Measurements from ENCODE around the gene NTSR1.

NTSR1 gene

DNA sequence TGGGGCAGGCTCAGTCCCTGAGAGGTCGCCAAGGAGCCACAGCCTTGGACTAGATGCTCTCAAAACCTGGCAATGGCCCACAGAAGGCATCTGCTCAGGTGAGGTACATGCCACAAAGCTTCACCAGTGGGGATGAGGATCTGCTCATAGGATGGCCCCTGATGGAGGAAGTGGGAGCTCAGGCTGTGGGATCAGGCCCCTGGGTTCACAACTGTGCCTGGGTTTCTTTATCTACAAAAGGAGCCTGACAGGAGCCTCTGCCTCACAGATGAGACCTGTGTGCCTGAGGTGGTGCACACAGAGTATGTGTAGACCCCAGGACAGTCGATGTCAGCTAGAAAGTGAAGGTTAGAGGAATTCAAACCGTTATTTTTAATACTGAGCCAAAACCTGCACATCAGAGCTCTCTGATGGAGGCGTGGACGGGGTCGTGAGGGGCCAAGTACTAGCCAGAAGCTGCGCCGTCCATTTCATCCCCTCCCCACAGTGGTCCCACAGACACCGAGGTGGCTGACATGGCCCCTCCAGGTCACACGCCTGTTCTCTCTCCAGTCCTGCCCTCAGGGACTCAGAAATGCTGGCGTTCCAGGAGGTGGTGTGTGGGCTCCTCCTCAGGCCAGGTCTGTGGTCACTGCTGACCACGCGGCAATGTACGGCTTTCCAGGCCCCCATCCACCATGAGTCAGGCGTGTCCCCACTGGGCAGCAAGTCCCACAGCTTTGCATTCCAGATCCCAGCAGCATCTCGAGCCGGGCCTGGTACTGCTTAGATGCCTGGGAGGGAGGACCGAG lies 33.3 kb downstream of the NTSR1 start:
- no peak for DNase-seq

DNA sequence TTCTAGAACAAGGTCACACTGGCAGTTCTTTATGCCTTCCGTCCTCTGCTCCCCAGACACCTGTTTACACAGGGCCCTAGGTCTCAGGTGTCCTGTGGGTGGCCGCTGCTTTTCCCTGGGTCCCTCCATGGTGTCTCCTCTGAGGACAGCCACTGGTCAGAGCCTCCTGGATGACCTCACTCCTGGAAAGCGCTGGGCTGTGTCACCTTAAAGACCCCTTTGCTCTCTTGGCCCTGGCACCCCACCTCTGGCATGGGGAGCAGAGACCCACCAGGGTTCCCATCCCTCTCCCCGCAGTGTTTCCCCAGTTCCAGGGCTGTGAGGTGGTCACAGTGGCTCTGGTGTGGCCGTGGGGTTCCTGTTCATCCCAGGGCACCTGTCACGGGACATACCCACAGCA lies 33.9 kb downstream of the NTSR1 start:
- no peak for DNase-seq

DNA sequence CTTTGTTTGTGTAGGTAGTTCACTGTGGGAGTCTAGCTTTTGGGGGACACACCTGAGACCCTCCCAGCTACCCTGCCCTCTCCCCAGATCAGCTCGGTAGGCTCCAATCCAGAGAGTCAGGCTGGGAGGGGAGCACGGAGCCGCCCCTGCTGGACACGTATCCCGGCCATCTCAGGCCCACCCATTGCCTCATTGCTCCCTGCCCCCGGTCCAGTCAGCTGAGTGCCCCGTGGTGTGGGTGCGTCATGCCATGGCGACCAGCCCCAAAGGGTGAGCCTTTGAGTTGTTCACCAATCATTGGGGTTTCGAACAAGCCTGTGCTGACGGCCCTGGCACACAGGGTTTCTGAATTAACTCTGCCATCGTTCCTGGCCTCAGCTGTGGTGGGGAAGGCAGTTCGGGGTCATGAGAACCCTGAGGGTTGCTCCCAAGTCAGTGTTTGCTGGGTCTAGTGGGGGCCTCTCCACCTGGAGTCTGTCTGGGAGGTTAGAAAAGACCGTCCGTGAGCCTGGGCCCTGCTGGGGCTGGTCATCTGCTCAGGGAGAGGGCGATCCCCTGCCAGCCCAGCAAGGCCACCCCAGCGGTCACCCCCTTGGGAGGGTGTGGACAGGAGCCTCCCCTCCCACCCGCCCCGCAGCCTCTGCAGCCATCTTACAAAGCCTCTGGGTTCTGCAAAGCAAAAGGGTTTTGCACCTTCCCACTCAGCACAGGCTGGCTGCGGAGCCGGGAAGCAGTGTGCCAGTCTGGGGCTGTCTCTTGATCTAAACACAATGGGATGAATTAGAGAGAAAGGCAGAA lies 34.5 kb downstream of the NTSR1 start:
- no peak for DNase-seq

DNA sequence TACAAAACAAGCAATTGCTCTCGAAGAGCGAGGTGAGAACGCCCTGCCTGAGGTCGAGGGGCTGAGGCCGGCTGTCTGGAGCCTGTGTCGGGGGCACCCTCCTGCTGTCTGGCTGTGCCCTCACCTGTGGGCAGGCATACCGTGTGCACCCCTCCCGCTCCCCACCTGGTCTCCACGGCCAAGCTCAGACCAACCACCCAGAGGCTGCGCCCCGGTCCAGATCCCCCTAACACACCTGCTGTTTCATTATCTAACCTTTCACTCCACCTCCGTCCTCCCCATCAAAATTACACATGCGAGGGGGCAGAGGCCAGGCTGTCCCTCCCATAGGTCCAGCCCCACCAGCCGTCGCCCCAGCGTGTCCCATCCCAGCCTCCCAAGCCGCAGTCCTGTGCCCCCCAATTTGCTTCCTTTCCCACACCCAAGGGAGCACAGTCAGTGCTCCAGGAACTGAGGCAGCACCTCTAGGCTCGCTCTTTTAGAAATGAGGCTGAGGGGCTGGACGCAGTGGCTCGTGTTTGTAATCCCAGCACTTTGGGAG lies 35.2 kb downstream of the NTSR1 start:
- DNase-seq = no peak

DNA sequence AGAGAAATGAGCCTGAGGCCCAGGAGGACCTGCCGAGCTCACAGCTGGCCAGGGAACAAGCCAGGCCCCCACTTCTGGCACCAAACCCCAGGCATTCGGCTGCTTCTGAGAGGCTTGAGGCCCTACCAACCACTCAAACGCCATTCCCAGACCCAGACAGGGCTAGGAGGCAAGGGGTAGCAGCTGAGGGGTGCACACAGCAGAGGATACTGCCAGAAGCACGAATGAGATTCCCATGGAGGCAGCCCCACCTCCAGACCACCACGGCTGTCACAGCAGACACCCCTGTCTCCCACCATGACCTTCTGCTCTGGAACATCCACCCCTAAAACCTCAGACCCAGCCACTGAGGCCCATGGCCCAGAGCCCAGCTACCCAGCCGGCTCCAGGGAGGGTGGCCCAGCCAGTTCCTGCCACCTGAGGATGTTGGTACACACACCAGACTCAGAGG lies 36.1 kb downstream of the NTSR1 start:
- no peak for DNase-seq

DNA sequence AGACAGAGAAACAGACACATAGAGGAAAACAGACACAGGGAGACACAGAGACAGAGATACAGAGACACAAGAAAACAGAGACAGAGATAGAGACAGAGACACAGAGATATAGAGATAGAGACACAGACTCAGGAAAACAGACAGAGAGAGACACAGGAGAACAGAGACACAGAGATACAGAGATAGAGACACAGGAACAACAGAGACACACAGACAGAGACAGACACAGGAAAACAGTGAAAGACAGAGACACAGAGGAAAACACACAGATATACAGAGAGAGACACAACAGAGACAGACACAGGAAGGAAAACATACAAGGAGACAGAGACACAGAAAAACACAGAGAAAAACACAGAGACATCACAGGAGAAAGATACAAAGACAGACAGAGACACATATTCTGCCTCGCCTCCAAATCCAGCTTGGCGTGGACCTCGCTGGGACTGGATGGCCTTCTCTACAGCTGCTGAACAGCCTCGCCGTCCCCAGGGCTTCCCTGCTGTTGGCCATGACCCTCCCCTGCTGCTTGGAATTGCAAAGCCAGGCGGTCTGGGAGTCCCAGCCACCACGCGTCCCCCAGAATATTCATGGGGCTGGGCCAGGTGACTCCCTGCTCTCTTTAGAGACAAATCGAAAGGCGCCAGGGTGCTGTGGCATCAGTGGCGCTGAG lies 36.8 kb downstream of the NTSR1 start:
- no peak for DNase-seq

DNA sequence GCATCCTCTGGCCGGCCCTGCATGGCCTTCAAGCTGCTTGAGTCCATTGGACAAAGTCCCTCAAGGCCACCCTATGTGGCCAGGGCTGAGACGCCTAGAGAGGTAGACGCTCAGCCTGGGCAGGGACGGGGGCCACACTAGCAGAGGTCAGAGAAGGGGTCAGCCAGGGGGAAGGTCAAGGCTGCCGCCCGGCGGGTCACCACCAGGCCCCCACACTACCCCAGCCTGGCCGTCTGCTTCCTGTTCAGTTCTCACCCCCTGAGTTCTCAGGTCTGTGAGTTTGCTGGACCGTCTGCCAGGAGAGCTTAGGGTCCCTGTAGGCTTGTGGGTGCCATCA lies 37.3 kb downstream of the NTSR1 start:
- DNase-seq = no peak

DNA sequence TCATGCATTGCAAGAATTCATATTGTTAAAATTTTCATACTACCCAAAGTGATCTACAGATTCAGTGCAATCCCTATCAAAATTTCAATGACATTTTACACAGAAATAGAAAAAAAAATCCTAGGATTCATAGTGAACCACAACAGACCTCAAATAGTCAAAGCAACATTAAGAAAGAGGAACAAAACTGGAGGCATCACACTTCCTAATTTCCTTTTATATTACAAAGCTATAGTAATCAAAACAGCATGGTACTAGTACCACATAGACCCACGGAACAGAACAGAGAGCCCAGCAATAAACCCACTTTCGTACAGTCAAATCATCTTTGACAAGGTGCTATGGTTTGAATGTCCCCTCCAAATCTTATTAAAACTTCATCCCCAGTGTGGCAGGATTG lies 39.7 kb downstream of the NTSR1 start:
- no peak for DNase-seq

DNA sequence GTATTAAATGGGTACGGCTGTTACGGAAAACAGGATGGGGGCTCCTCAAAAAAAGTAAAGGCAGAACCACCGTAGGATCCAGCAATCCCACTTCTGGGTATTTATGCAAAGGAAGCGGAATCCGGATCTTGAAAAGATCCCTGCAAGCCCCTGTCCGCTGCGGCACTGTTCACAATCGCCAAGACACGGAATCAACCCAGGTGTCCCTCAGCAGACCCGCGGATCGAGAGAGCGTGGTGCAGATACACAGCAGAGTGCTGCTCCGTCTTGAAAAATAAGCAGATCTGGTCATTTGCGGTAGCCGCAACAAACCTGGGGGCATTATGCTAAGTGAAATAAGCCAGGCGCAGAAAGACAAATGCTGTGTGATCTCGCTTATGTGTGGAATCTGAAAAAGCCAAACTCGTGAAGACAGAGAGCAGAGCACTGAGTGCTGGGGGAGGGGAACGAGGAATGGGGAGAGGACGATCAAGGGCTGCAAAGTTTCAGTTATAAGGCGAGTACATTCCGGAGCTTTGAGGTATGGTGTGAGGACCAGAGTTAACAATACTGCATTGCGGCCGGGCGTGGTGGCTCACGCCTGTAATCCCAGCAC lies 41.3 kb downstream of the NTSR1 start:
- no peak for DNase-seq

DNA sequence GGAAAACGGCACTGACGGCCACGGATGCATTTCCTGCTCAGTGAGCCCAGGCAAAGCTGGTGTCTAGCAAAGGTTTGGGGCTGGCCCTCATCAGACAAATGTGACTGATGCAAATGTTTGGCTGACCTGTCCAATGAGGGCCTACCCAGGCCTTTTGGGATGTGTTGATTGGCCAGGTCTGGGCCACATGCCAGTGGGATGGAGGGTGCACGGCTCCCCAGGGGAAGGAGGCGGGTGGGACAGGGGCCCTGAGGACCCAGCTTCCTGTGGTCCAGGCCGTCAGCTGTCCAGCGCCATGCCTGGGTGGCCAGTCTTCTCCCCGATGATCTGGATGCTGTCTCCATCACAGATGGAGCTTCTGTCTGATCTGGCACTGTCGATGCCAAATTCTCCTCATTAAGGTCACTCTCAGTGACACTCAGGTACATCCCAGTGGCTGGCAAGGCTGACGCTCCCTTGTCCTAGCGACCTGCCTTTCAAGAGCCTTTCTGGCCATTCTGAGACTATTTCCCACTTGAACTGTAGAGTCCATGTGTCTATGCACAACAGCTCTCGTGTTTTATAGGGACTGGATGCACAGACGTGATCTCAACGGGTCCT lies 43.0 kb downstream of the NTSR1 start:
- DNase-seq = no peak

DNA sequence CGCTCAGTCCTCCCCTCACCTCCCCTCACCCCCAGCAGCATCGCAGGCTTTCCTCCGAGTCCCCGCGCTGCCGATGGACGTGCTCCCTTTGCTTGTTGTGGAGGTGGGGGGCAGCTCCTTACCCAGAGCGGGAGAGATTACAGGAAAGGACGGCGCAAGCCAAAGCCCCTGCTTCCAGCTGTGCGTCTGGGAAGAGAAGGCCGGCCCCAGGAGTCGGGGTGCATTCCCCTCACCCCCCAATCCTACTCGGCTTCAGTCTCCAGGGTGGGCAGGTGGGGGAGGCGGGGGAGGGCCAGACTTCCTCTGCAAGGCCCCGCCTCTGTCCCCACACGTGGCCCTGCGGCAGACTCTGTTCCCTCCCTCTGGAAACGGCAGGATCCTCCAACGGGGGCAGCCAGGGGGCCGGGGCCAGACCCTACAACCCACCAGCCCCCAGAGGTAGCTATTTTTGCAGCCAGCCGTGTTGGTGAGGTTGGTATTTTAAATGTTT lies 43.6 kb downstream of the NTSR1 start:
- no peak for DNase-seq

DNA sequence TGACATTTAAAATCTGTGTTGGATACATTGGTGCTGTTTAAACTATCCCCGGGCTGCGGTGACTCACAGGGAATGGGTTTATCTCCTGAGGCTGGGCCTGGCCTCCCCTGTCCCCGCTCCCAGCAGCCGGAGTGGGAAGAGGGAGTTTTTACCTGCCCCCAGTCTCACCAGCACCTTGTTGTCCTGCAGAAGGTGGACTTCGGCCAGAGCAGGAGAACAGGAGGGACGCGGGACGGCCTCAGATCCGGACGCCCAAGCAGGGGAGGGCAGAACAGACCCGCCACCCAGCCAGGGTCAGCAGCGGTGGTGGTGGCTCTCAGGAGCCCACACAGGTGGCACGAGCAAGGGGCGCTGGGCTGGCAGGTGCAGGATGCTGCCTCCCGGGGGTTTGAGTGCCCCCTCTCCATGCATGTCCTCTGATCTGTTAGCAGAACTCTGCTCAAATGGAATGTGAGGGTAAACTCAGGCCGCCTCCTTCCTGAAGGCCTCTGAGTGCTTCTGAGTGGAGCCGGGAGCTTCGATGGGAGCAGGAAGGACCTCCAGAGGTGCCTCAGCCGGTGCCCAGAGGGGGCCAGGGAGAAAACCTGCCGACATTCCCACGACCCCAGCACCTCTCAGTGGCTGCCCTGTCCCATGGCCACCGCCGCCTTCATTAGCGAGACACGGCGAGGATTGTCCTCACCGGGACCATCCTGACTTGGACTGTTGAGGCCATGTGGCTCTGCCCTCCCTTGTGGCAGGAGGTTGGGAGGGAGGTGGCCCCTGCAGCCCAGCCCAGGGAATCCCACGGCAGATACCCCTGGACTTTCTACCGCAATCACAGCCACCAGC lies 44.2 kb downstream of the NTSR1 start:
- no peak for DNase-seq

DNA sequence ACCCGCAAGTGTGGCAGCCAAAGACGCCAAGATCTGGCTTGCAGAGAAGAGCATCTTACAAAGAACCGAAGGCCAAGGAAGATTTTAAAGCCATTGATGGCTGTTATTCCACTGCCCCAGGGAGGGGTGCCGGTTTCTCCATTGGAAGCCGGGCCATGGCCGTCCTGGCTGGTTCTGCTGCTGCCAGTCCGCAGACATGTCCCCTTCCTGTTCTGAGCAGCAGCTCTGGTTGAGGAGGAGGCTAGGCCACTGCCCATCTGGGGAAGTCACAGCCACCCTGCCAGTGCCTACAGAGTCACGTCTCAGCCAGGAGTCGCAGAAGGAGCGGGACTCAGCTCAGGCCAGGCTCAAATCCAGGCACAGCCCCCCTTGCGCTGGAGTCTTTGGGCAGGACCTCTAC lies 45.0 kb downstream of the NTSR1 start:
- no peak for DNase-seq

DNA sequence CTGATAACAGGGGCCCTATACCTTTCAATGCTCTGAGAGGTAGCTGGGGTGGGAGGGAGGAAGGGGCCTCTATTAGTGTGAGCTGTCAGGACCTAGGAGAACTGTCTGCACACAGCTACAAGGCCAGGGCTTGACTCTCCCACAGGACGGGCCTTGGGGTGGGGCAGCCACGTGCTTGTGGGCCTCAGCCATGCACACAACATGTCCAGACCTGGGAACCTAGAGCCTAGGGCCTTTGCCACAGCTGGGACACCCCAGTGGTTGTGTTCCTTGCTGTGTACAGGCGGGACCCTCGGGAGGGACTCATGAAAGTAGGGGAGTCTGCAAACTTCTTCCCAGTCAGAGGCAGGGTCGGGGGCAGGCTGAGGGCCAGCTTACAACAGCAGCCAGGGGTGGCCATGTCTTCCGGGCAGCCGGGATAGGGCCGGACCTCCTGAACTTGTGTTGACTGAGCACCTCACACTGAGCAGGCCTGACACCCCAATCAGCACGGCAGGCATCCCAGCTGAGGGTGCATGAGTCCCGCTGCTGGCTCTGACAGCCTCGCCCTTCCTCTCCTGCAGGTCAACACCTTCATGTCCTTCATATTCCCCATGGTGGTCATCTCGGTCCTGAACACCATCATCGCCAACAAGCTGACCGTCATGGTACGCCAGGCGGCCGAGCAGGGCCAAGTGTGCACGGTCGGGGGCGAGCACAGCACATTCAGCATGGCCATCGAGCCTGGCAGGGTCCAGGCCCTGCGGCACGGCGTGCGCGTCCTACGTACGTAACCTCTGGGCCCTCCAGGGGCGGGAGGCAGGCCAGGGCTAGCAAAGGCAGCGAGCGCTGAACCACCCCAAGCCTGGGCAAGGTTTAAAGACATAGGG lies 45.7 kb downstream of the NTSR1 start:
- no peak for DNase-seq

DNA sequence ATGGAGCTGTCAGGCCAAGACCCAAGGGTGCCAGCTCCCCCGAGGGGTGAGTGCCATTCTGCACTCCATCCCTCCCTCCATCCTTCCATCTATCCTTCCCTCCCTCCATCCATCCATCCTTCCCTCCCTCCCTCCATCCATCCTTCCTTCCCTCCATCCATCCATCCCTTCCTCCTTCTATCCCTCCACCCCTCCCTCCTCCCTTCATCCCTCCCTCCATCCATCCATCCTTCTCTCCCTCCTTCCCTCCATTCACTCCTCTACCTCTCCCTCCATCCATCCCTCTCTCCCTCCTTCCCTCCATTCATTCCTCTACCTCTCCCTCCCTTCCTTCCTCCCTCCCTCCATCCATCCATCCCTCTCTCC lies 46.3 kb downstream of the NTSR1 start:
- DNase-seq = no peak

DNA sequence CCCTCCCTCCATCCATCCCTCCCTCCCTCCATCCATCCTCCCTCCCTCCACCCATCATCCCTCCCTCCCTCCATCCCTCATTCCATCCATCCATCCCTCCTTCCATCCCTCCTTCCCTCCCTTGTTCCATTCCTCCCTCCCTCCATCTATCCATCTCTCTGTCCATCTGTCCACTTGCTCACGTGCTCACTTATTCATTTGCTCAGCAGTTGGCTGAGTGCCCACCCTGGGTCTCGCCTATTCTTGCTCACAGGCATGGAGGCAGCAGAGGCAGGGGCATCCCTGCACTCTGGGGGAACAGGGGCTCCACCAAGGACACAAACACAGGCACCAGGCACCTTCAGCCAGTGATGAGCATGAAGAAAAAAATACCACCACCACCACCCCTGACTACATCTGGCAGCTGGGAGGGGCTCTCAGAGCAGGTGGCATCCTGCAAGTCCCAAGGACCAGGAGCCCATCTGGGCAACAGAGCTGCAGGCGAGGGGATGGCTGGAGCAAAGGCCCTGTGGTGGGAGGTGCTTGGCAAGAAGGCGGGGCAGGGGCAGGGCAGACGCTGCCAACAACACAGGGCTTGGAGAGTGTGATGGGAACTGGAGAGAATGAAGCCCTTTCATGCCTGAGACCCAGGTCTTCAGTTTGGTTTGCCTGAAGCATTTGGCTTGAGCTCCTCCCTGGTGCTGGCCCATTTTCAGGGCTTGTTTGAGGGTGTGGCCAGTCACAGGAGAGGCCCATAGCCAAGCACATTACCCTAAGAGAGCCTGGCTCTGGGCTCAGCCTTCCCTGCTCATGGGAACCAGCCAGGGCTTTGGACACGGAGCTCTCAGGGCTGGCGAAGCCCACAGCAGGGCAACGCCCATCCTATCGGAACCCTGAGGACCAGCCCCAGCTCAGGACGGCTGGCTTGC lies 47.4 kb downstream of the NTSR1 start:
- no peak for DNase-seq

DNA sequence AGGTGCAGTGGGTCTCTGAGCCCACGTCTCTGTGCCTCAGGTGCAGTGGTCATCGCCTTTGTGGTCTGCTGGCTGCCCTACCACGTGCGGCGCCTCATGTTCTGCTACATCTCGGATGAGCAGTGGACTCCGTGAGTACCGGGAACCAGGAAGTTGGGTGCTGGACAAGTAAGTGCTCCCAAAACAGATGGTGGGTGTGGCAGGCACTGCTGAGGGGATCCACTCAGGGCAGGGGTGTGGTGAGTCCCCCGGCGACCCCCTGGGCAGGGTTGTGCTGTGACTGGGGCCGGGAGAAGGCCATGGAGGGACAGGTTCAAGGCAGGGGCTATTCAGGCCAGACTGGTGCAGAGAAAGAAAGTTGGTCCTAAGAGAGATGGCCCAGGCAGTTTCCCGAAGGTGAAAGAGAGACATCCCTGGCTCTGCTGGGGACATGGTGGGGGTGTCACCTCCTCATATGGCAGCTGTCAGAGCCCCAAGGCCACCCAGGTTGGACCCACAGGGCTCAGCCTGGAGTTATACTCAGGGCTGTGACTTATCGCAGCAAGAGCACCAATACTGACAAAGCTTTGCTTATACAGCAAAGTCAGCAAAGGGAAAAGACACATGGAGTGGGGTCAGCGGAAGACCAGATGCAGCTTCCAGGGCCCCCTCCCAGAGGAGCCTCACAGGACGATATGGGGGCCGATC lies 49.7 kb downstream of the NTSR1 start:
- DNase-seq = no peak

DNA sequence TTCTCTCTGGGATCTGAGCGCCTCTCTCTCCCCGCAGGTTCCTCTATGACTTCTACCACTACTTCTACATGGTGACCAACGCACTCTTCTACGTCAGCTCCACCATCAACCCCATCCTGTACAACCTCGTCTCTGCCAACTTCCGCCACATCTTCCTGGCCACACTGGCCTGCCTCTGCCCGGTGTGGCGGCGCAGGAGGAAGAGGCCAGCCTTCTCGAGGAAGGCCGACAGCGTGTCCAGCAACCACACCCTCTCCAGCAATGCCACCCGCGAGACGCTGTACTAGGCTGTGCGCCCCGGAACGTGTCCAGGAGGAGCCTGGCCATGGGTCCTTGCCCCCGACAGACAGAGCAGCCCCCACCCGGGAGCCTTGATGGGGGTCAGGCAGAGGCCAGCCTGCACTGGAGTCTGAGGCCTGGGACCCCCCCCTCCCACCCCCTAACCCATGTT lies 51.4 kb downstream of the NTSR1 start:
- DNase-seq = no peak

DNA sequence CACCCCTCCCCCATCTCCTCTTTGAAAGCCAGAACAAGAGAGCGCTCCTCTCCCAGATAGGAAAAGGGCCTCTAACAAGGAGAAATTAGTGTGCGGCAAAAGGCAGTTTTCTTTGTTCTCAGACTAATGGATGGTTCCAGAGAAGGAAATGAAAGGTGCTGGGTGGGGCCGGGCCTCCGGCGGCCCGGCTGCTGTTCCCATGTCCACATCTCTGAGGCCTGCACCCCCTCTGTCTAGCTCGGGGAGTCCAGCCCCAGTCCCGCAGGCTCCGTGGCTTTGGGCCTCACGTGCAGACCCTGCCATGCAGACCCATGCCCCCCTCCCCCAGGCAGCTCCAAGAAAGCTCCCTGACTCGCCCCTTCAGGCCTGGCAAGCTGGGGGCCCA lies 51.8 kb downstream of the NTSR1 start:
- no peak for DNase-seq

Data from stimulated activated CD4-positive, alpha-beta T cell treated with anti-CD3 and anti-CD28 coated beads, Interleukin-2, amount 100 ng/mL, for 48 hours (primary cell).